ENCODE data around the gene DLG4.

- TF ChIP-seq CTCF (IDR thresholded peaks at IDR 0.05) (no peak), USF1 (CRISPR knock-in tag; IDR thresholded peaks at IDR 0.05) (no peak), ZNF671 (CRISPR knock-in tag; IDR thresholded peaks at IDR 0.05) (no peak), ATF3 (CRISPR knock-in tag; conservative IDR thresholded peaks at IDR 0.05) (no peak)
These were observed 3.2 kb downstream of the DLG4 start for GRCh38 chr17:7216242-7217112.
